WTC11 (cell line): ENCODE results near the gene TAF5.
"Not testable (repeated sequence)": the region's sequence is repeated elsewhere in the genome, so short reads cannot be mapped to it uniquely, and the experiment has no call there.

Experiments used
- ATF1 ChIP-seq: sonication (generic); formaldehyde crosslinking; IDR thresholded peaks from 2 replicates; pipeline ENCODE4 v1.8.1; 2023; ENCODE audit warnings: mild to moderate bottlenecking, moderate library complexity, missing genetic modification reagents
- CTCF ChIP-seq: fragments of 200-600 bp; IDR thresholded peaks from 2 replicates; pipeline ENCODE4 v1.8.0; 2022; ENCODE audit warnings: antibody characterized with exemption
- E2F5 ChIP-seq: sonication (generic); formaldehyde crosslinking; IDR thresholded peaks from 2 replicates; pipeline ENCODE4 v1.8.1; 2022; ENCODE audit warnings: mild to moderate bottlenecking, moderate library complexity, missing genetic modification reagents
- PREB ChIP-seq: sonication (generic); formaldehyde crosslinking; IDR thresholded peaks from 2 replicates; pipeline ENCODE4 v1.8.1; 2022; ENCODE audit warnings: mild to moderate bottlenecking, missing genetic modification reagents, moderate library complexity, borderline replicate concordance
- SMAD4 ChIP-seq: sonication (generic); formaldehyde crosslinking; IDR thresholded peaks from 2 replicates; pipeline ENCODE4 v1.8.0; 2022; ENCODE audit warnings: mild to moderate bottlenecking, missing genetic modification reagents
- ZNF232 ChIP-seq: sonication (generic); formaldehyde crosslinking; IDR thresholded peaks from 2 replicates; pipeline ENCODE4 v1.8.0; 2022; ENCODE audit warnings: mild to moderate bottlenecking, missing genetic modification reagents

GRCh38 chr10:103360791-103361190, 7.0 kb upstream of the TAF5 start:
- TF ChIP-seq E2F5; ATF1 (CRISPR knock-in tag); CTCF; PREB; SMAD4 (CRISPR knock-in tag); ZNF232 (CRISPR knock-in tag): not testable (repeated sequence)
